ENCODE results near the gene MNAT1.

MNAT1 gene

GRCh38 chr14:60807247-60807646, 72.7 kb downstream of the MNAT1 start:
- no peak overlapping the region for H3K4me3 ChIP-seq (ENCODE audit: low read length)
- no peak for DNase-seq (ENCODE audit: low read depth)
- TF ChIP-seq CTCF (conservative IDR thresholded peaks at IDR 0.05; ENCODE audit: low read depth, low read length) = no peak

- no peak overlapping the region for H3K4me3 ChIP-seq (ENCODE audit: low read length)
- DNase-seq (ENCODE audit: low read depth) = no peak
- TF ChIP-seq CTCF (conservative IDR thresholded peaks at IDR 0.05; ENCODE audit: low read depth, low read length) = no peak
Measured at GRCh38 chr14:60807971-60808370, 73.4 kb downstream of the MNAT1 start.

- no peak for DNase-seq (ENCODE audit: low read depth)
- H3K4me3 ChIP-seq (ENCODE audit: low read length) = no peak overlapping the region
- no peak for TF ChIP-seq CTCF (conservative IDR thresholded peaks at IDR 0.05; ENCODE audit: low read depth, low read length)
Measured at GRCh38 chr14:60812987-60813386, 78.4 kb downstream of the MNAT1 start.

- H3K4me3 ChIP-seq (ENCODE audit: low read length) = no peak overlapping the region
- no peak for TF ChIP-seq CTCF (conservative IDR thresholded peaks at IDR 0.05; ENCODE audit: low read depth, low read length)
- no peak for DNase-seq (ENCODE audit: low read depth)
Measured at GRCh38 chr14:60815371-60815770, 80.8 kb downstream of the MNAT1 start.

GRCh38 chr14:60817113-60817512, 82.6 kb downstream of the MNAT1 start:
- TF ChIP-seq CTCF (conservative IDR thresholded peaks at IDR 0.05; ENCODE audit: low read depth, low read length) = no peak
- H3K4me3 ChIP-seq (ENCODE audit: low read length) = no peak overlapping the region
- DNase-seq (ENCODE audit: low read depth) = no peak

GRCh38 chr14:60819575-60819974, 85.0 kb downstream of the MNAT1 start:
- DNase-seq (ENCODE audit: low read depth) = no peak
- TF ChIP-seq CTCF (conservative IDR thresholded peaks at IDR 0.05; ENCODE audit: low read depth, low read length) = no peak
- H3K4me3 ChIP-seq (ENCODE audit: low read length) = no peak overlapping the region

- H3K4me3 ChIP-seq (ENCODE audit: low read length) = no peak overlapping the region
- no peak for DNase-seq (ENCODE audit: low read depth)
- TF ChIP-seq CTCF (conservative IDR thresholded peaks at IDR 0.05; ENCODE audit: low read depth, low read length) = no peak
Measured at GRCh38 chr14:60838601-60839000, 104.0 kb downstream of the MNAT1 start.

All from retinal pigment epithelial cell (primary cell).